K562 (cell line): ENCODE measurements around the gene BCO2. TPM values are rescaled to one million over a fixed set of nuclear protein-coding genes. Genes with fewer than 3 reads are reported as not detected.

ENCODE experiments used
- ATAC-seq: fragments of 200-7000 bp; cut with Tn5 transposase; 3 replicates; pipeline ENCODE4 v1.9.1; 2020; ENCODE audit warnings: moderate library complexity
- BruUV-seq: library from RNA; stranded (reverse); fragments of 400-500 nt; replicated peaks from 2 replicates; lab custom pipeline; 2021; lab: Mats Ljungman, UMichigan
- CTCF ChIA-PET: fragments of 300-600 bp; formaldehyde crosslinking; extraction: SDS; loops from one replicate; lab custom pipeline; 2021; ENCODE audit warnings: low intra/inter-chr PET ratio; lab: Yijun Ruan, JAX
- POLR2A ChIA-PET: fragments of 300-600, 350-650 bp; sonication (Branson Sonifier 250); formaldehyde crosslinking; extraction: SDS; loops from one replicate; lab custom pipeline; 2021; ENCODE audit warnings: antibody characterized with exemption, inconsistent platforms; lab: Yijun Ruan, JAX
- DNase-seq, 4 experiments: peaks; one replicate each; pipeline versions ENCODE4 v3.0.0 to v3.0.0-alpha.2; 2011 to 2018; ENCODE audit warnings: low spot score in 3 of 4, mixed read lengths in 3 of 4; ENCODE audit errors: extremely low read depth in 1 of 4
- FAIRE-seq: peaks from 2 replicates; lab custom pipeline; 2011; peaks lifted over from hg19 to GRCh38; lab: Jason Lieb, UNC
- H2AFZ ChIP-seq: 2 replicates; pipeline ENCODE4 v1.6.0; 2011; ENCODE audit warnings: low read depth, low read length, control low read depth, inconsistent platforms
- H3K27ac ChIP-seq: fragments of 200-600 bp; 3 replicates; pipeline ENCODE4 v1.8.0; 2011; ENCODE audit warnings: low read depth, mild to moderate bottlenecking, control low read depth, inconsistent platforms, low read length, moderate library complexity, mixed read lengths; ENCODE audit errors: extremely low read depth
- H3K27me3 ChIP-seq, 2 experiments: fragments of 300-600 bp in 1 of 2; 2 replicates in 1 of 2; 3 replicates in 1 of 2; pipeline versions ENCODE4 v1.6.0 to v1.8.0; 2011; ENCODE audit warnings: inconsistent platforms in 2 of 2, low read length in 2 of 2, mild to moderate bottlenecking in 1 of 2, mixed read lengths in 1 of 2, moderate library complexity in 1 of 2; ENCODE audit not compliant: control insufficient read depth in 2 of 2, insufficient read depth in 2 of 2
- H3K36me3 ChIP-seq: fragments of 300-600 bp; 3 replicates; pipeline ENCODE4 v1.8.0; 2011; ENCODE audit warnings: mild to moderate bottlenecking, low read length, inconsistent platforms; ENCODE audit not compliant: control insufficient read depth, insufficient read depth
- H3K4me1 ChIP-seq, 2 experiments: fragments of 200-600 bp in 1 of 2; replicated peaks in 1 of 2; 2 replicates in 1 of 2; 3 replicates in 1 of 2; pipeline versions ENCODE4 v1.5.1 to v1.8.0; 2011; ENCODE audit warnings: inconsistent platforms in 2 of 2, low read length in 2 of 2, mild to moderate bottlenecking in 1 of 2, mixed read lengths in 1 of 2, moderate library complexity in 1 of 2; ENCODE audit not compliant: control insufficient read depth in 2 of 2, insufficient read depth in 2 of 2
- H3K4me2 ChIP-seq: 2 replicates; pipeline ENCODE4 v1.6.1; 2011; ENCODE audit warnings: low read length, control low read depth, inconsistent platforms, mixed read lengths; ENCODE audit not compliant: insufficient read depth
- H3K4me3 ChIP-seq: fragments of 200-600 bp; sonication (generic), shearing (Covaris generic); 2 replicates; pipeline ENCODE4 v1.5.1; 2016; ENCODE audit warnings: control low read depth, inconsistent platforms
- H3K79me2 ChIP-seq: fragments of 200-600 bp; 3 replicates; pipeline ENCODE4 v1.8.0; 2011; ENCODE audit warnings: low read length, inconsistent platforms; ENCODE audit not compliant: control insufficient read depth, insufficient read depth
- H3K9ac ChIP-seq, 2 experiments: 2 replicates each; pipeline versions ENCODE4 v1.6.0 to v1.6.1; 2011; ENCODE audit warnings: low read depth in 2 of 2, low read length in 2 of 2, control low read depth in 1 of 2, inconsistent platforms in 1 of 2, mild to moderate bottlenecking in 1 of 2, mixed read lengths in 1 of 2; ENCODE audit not compliant: insufficient read depth in 1 of 2
- H3K9me1 ChIP-seq: one replicate; pipeline ENCODE4 v1.6.0; 2011; ENCODE audit warnings: inconsistent platforms, mild to moderate bottlenecking, low read length, moderate library complexity; ENCODE audit not compliant: control insufficient read depth, insufficient read depth
- H3K9me3 ChIP-seq: replicated peaks from 2 replicates; pipeline ENCODE4 v1.5.1; 2011; ENCODE audit warnings: low read depth, low read length, inconsistent platforms; ENCODE audit not compliant: control insufficient read depth, insufficient read depth
- H4K20me1 ChIP-seq: replicated peaks from 2 replicates; pipeline ENCODE4 v1.6.1; 2011; ENCODE audit warnings: low read length, inconsistent platforms, mixed read lengths; ENCODE audit not compliant: control insufficient read depth, insufficient read depth
- ADNP ChIP-seq: fragments of 200-800 bp; sonication (Bioruptor generic); IDR thresholded peaks from 2 replicates; pipeline ENCODE4 v1.6.1; 2016; ENCODE audit warnings: missing genetic modification characterization, missing compliant biosample characterization
- BCL6 ChIP-seq: fragments of 250-450 bp; sonication (Bioruptor Pico); IDR thresholded peaks from 2 replicates; pipeline ENCODE4 v1.4.0; 2020
- HCFC1 ChIP-seq: IDR thresholded peaks from 2 replicates; pipeline ENCODE4 v1.6.1; 2012; ENCODE audit warnings: low read depth, low read length, improper control_type of control experiment
- HEY1 ChIP-seq: fragments of 250-450 bp; sonication (Bioruptor Pico); IDR thresholded peaks from 2 replicates; pipeline ENCODE4 v1.5.0; 2020; ENCODE audit warnings: mild to moderate bottlenecking, moderate library complexity, borderline replicate concordance
- HNRNPL ChIP-seq: fragments of 200-400 bp; formaldehyde crosslinking; IDR thresholded peaks from 2 replicates; pipeline ENCODE4 v1.6.1; 2017; ENCODE audit warnings: low read depth, mild to moderate bottlenecking, low read length
- HOXB6 ChIP-seq: fragments of 250-450 bp; sonication (Bioruptor Pico); IDR thresholded peaks from 2 replicates; pipeline ENCODE4 v1.5.1; 2022; ENCODE audit warnings: mild to moderate bottlenecking, borderline replicate concordance
- KLF16 ChIP-seq: IDR thresholded peaks from 2 replicates; pipeline ENCODE4 v1.6.1; 2016; ENCODE audit warnings: antibody characterized with exemption
- MEF2A ChIP-seq: IDR thresholded peaks from 2 replicates; pipeline ENCODE4 v1.6.1; 2011; ENCODE audit warnings: low read depth, mild to moderate bottlenecking, low read length, moderate library complexity; ENCODE audit not compliant: control insufficient read depth
- NCOA6 ChIP-seq: fragments of 450-650 bp; IDR thresholded peaks from 2 replicates; pipeline ENCODE4 v1.6.1; 2017; ENCODE audit warnings: mild to moderate bottlenecking
- TEAD2 ChIP-seq: fragments of 450-650 bp; IDR thresholded peaks from 2 replicates; pipeline ENCODE4 v1.6.1; 2016; ENCODE audit warnings: missing genetic modification characterization, control low read depth, missing compliant biosample characterization
- TEAD4 ChIP-seq, 2 experiments: sonication (generic) in 1 of 2; formaldehyde crosslinking in 1 of 2; IDR thresholded peaks; 2 replicates each; pipeline versions ENCODE4 v1.6.1 to v1.8.0; 2012 to 2022; ENCODE audit warnings: borderline replicate concordance in 1 of 2, inconsistent platforms in 1 of 2, low read length in 1 of 2, mild to moderate bottlenecking in 1 of 2, missing genetic modification reagents in 1 of 2
- ZBTB17 ChIP-seq: fragments of 450-650 bp; formaldehyde crosslinking; IDR thresholded peaks from 2 replicates; pipeline ENCODE4 v1.4.0; 2020; ENCODE audit warnings: mild to moderate bottlenecking
- ZC3H4 ChIP-seq: sonication (generic); formaldehyde crosslinking; IDR thresholded peaks from 2 replicates; pipeline ENCODE4 v1.9.0; 2021; ENCODE audit warnings: missing genetic modification reagents, borderline replicate concordance
- ZNF174 ChIP-seq: fragments of 250-450 bp; sonication (Bioruptor Pico); IDR thresholded peaks from 2 replicates; pipeline ENCODE4 v1.4.0; 2020; ENCODE audit warnings: mild to moderate bottlenecking
- ZNF239 ChIP-seq: fragments of 250-450 bp; sonication (Bioruptor Pico); IDR thresholded peaks from 2 replicates; pipeline ENCODE4 v1.4.0; 2020; ENCODE audit warnings: mild to moderate bottlenecking
- ZNF445 ChIP-seq: fragments of 250-450 bp; sonication (Bioruptor Pico); IDR thresholded peaks from 2 replicates; pipeline ENCODE4 v1.4.0; 2020; ENCODE audit warnings: low read depth, mild to moderate bottlenecking, moderate library complexity
- WGBS: fragments of 100-300 bp; shearing (Covaris generic); methylation state at CpG from one replicate; pipeline ENCODE4 v1.1.6; 2016; ENCODE audit warnings: low coverage, mixed read lengths; ENCODE audit not compliant: insufficient coverage; ENCODE audit errors: missing lambda C conversion rate; 5-methylcytosine and 5-hydroxymethylcytosine counted together
- in situ Hi-C: fragments of 300-500 bp; cut with MboI; formaldehyde crosslinking; loops from 4 replicates; pipeline ENCODE4 v1.15.0; 2018; ENCODE audit warnings: inconsistent platforms, mixed read lengths
- intact Hi-C: fragments of 100-400 bp; cut with micrococcal nuclease; formaldehyde crosslinking; loops from 2 replicates; pipeline ENCODE4 v1.14.2; 2022
- polyA plus RNA-seq, 8 experiments: library from polyadenylated mRNA; depleted of rRNA in 4 of 8; stranded (reverse) in 5 of 8; unstranded in 3 of 8; fragments of >200 nt; fragmentation: Nextera tagmentation in 2 of 8; fragmentation: Illumina TruSeq in 1 of 8; extraction: Ambion mirVana in 2 of 8; extraction: Trizol in 1 of 8; gene quantifications; 2 replicates each; pipeline versions ENCODE4 v1.2.1 to v1.2.3, GENCODE V29; 2011 to 2014; ENCODE audit warnings: inconsistent platforms in 1 of 8, missing spikeins in 1 of 8
- total RNA-seq, 7 experiments: library from RNA; depleted of rRNA in 6 of 7; stranded (reverse); fragments of >200 nt in 6 of 7; fragmentation: Illumina TruSeq in 2 of 7; extraction: Trizol in 2 of 7; gene quantifications; 2 replicates each; pipeline versions ENCODE4 v1.2.1 to v1.2.3, GENCODE V29; 2011 to 2021; ENCODE audit warnings: low replicate concordance in 1 of 7
- TF ChIP-seq, protein P1 (sequence below): IDR thresholded peaks from 3 replicates; pipeline ENCODE4 v1.6.1; 2011; ENCODE audit warnings: borderline replicate concordance, mild to moderate bottlenecking; ENCODE audit not compliant: insufficient read length, insufficient read depth
- TF ChIP-seq, protein P2 (sequence below): IDR thresholded peaks from 3 replicates; pipeline ENCODE4 v1.6.1; 2011; ENCODE audit warnings: borderline replicate concordance, mild to moderate bottlenecking, moderate library complexity; ENCODE audit not compliant: insufficient read length; ENCODE audit errors: extremely low read depth
- TF ChIP-seq, protein P3 (sequence below): sonication (generic); formaldehyde crosslinking; IDR thresholded peaks from 2 replicates; pipeline ENCODE4 v1.8.0; 2022; ENCODE audit warnings: missing genetic modification reagents, mild to moderate bottlenecking, moderate library complexity, borderline replicate concordance

BCO2 gene
- total and polyA plus RNA-seq, 9 of the 15 experiments (the other 6 are each of a cell fraction or from before 2014, with no cell fraction given): 0.21 to 1.0 (median 0.47) TPM; not detected in 1

DNA sequence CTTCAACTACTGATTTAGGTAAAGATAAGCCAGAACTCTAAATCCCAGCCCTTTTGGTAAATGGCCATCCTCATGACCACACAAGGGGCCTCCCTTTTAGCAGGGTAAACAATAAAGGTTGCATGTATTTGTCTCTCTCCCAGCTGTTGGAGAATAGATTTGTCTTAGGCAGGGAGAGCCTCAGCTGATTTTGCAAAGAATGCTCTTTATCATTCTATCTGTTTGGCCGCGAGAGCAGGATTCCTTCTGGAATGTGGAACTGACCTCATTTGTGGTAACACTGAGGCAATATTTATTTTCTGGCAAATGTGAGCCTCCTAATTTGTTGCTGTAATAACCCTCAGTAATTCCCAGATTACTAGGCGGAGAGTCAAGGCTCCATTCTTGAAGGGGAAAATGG is 66.2 kb downstream of the BCO2 start:
- in situ Hi-C loops: no loop called here
- Histone ChIP-seq H3K79me2 (no peaks in the 10 kb centered on the region), H3K9me1 (no peaks in the 10 kb centered on the region), H3K9me3 (no peaks in the 10 kb centered on the region), H3K27me3 (no peaks in the 10 kb centered on the region), H2AFZ (no peak overlapping the region), H3K9ac (no peak overlapping the region), H3K27ac (no peak overlapping the region), H3K36me3 (peaks cover 16% of the 10 kb centered on the region; the same call in 2 of the 3 replicates), H3K4me3 (no peak overlapping the region), H3K4me2 (no peak overlapping the region), H4K20me1 (no peaks in the 10 kb centered on the region), H3K4me1 (no peaks in the 10 kb centered on the region)
- DNase-seq (no peak), ATAC-seq (no peak), FAIRE-seq (no peak)
- ChIA-PET POLR2A (interaction anchor here (1.2 kb wide), 1 partner anchor 16 kb away, joined by 3 read pairs; no protein-coding TSS in a partner anchor), CTCF (no interaction called here)
- TF ChIP-seq ADNP (tag) (no peak), KLF16 (no peak), TEAD2 (tag) (no peak), BCL6 (CRISPR knock-in tag) (no peak), HOXB6 (CRISPR knock-in tag) (no peak), HEY1 (CRISPR knock-in tag) (no peak), NCOA6 (no peak), MEF2A (no peak), HNRNPL (no peak), HCFC1 (no peak), ZNF445 (CRISPR knock-in tag) (no peak), ZNF174 (no peak), ZBTB17 (no peak), TEAD4 (IDR thresholded peaks at IDR 0.05; ENCODE audit: low read length) (no peak), TEAD4 (CRISPR knock-in tag; IDR thresholded peaks at IDR 0.05; ENCODE audit: borderline replicate concordance) (no peak), ZC3H4 (CRISPR knock-in tag) (no peak), ZNF239 (CRISPR knock-in tag) (no peak)
- TF ChIP-seq, protein P1, sequence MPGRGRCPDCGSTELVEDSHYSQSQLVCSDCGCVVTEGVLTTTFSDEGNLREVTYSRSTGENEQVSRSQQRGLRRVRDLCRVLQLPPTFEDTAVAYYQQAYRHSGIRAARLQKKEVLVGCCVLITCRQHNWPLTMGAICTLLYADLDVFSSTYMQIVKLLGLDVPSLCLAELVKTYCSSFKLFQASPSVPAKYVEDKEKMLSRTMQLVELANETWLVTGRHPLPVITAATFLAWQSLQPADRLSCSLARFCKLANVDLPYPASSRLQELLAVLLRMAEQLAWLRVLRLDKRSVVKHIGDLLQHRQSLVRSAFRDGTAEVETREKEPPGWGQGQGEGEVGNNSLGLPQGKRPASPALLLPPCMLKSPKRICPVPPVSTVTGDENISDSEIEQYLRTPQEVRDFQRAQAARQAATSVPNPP: no peak
- TF ChIP-seq, protein P2, sequence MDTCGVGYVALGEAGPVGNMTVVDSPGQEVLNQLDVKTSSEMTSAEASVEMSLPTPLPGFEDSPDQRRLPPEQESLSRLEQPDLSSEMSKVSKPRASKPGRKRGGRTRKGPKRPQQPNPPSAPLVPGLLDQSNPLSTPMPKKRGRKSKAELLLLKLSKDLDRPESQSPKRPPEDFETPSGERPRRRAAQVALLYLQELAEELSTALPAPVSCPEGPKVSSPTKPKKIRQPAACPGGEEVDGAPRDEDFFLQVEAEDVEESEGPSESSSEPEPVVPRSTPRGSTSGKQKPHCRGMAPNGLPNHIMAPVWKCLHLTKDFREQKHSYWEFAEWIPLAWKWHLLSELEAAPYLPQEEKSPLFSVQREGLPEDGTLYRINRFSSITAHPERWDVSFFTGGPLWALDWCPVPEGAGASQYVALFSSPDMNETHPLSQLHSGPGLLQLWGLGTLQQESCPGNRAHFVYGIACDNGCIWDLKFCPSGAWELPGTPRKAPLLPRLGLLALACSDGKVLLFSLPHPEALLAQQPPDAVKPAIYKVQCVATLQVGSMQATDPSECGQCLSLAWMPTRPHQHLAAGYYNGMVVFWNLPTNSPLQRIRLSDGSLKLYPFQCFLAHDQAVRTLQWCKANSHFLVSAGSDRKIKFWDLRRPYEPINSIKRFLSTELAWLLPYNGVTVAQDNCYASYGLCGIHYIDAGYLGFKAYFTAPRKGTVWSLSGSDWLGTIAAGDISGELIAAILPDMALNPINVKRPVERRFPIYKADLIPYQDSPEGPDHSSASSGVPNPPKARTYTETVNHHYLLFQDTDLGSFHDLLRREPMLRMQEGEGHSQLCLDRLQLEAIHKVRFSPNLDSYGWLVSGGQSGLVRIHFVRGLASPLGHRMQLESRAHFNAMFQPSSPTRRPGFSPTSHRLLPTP: no peak
- TF ChIP-seq, protein P3, sequence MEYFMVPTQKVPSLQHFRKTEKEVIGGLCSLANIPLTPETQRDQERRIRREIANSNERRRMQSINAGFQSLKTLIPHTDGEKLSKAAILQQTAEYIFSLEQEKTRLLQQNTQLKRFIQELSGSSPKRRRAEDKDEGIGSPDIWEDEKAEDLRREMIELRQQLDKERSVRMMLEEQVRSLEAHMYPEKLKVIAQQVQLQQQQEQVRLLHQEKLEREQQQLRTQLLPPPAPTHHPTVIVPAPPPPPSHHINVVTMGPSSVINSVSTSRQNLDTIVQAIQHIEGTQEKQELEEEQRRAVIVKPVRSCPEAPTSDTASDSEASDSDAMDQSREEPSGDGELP (CRISPR knock-in tag): no peak
- WGBS: 81% methylated on average over 3 of the region's 3 CpGs
- intact Hi-C loops: no loop called here
- BruUV-seq: no TSS peak
